SK-N-SH (cell line): ENCODE data around the gene MYO7A.

Source experiments
- JUND ChIP-seq: IDR thresholded peaks from 2 replicates; pipeline ENCODE4 v1.4.0; 2012
- NFIC ChIP-seq: IDR thresholded peaks from 2 replicates; pipeline ENCODE4 v1.4.0; 2012; ENCODE audit warnings: borderline replicate concordance
- NRF1 ChIP-seq: IDR thresholded peaks from 2 replicates; pipeline ENCODE4 v1.6.1; 2012; ENCODE audit warnings: low read depth, mild to moderate bottlenecking, low read length
- TF ChIP-seq, protein P1 (sequence below): fragments of 200-600 bp; sonication (generic); IDR thresholded peaks from 2 replicates; pipeline ENCODE4 v1.6.1; 2017; ENCODE audit warnings: antibody characterized with exemption, mild to moderate bottlenecking, moderate library complexity
- TF ChIP-seq, protein P2 (sequence below): IDR thresholded peaks from 2 replicates; pipeline ENCODE4 v1.6.1; 2012; ENCODE audit warnings: mild to moderate bottlenecking, low read depth, low read length, moderate library complexity
- TF ChIP-seq, protein P3 (sequence below): IDR thresholded peaks from 2 replicates; pipeline ENCODE4 v1.4.0; 2012; ENCODE audit warnings: low read depth, borderline replicate concordance

DNA sequence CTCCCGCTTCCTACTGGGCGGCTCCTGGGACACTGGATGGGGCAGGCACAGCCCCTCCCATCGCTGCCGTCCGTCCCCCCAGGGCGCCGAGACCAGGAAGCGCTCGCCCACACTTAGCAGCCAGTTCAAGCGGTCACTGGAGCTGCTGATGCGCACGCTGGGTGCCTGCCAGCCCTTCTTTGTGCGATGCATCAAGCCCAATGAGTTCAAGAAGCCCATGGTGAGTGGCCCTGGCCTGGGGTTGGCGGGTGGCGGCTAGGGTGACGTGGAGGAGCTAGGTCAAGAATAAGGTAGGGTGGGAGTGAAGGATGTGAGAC is 44.6 kb downstream of the MYO7A start:
- TF ChIP-seq, protein P1, sequence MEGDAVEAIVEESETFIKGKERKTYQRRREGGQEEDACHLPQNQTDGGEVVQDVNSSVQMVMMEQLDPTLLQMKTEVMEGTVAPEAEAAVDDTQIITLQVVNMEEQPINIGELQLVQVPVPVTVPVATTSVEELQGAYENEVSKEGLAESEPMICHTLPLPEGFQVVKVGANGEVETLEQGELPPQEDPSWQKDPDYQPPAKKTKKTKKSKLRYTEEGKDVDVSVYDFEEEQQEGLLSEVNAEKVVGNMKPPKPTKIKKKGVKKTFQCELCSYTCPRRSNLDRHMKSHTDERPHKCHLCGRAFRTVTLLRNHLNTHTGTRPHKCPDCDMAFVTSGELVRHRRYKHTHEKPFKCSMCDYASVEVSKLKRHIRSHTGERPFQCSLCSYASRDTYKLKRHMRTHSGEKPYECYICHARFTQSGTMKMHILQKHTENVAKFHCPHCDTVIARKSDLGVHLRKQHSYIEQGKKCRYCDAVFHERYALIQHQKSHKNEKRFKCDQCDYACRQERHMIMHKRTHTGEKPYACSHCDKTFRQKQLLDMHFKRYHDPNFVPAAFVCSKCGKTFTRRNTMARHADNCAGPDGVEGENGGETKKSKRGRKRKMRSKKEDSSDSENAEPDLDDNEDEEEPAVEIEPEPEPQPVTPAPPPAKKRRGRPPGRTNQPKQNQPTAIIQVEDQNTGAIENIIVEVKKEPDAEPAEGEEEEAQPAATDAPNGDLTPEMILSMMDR, result no peak
- no peak for TF ChIP-seq NFIC
- TF ChIP-seq, protein P2, sequence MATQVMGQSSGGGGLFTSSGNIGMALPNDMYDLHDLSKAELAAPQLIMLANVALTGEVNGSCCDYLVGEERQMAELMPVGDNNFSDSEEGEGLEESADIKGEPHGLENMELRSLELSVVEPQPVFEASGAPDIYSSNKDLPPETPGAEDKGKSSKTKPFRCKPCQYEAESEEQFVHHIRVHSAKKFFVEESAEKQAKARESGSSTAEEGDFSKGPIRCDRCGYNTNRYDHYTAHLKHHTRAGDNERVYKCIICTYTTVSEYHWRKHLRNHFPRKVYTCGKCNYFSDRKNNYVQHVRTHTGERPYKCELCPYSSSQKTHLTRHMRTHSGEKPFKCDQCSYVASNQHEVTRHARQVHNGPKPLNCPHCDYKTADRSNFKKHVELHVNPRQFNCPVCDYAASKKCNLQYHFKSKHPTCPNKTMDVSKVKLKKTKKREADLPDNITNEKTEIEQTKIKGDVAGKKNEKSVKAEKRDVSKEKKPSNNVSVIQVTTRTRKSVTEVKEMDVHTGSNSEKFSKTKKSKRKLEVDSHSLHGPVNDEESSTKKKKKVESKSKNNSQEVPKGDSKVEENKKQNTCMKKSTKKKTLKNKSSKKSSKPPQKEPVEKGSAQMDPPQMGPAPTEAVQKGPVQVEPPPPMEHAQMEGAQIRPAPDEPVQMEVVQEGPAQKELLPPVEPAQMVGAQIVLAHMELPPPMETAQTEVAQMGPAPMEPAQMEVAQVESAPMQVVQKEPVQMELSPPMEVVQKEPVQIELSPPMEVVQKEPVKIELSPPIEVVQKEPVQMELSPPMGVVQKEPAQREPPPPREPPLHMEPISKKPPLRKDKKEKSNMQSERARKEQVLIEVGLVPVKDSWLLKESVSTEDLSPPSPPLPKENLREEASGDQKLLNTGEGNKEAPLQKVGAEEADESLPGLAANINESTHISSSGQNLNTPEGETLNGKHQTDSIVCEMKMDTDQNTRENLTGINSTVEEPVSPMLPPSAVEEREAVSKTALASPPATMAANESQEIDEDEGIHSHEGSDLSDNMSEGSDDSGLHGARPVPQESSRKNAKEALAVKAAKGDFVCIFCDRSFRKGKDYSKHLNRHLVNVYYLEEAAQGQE, result no peak
- no peak for TF ChIP-seq NRF1
- TF ChIP-seq, protein P3, sequence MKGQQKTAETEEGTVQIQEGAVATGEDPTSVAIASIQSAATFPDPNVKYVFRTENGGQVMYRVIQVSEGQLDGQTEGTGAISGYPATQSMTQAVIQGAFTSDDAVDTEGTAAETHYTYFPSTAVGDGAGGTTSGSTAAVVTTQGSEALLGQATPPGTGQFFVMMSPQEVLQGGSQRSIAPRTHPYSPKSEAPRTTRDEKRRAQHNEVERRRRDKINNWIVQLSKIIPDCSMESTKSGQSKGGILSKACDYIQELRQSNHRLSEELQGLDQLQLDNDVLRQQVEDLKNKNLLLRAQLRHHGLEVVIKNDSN, result no peak
- no peak for TF ChIP-seq JUND
